A549 treated with ZK216348 at 1 μM for 4 hours (cell line): ENCODE measurements around the gene NTN3. TPM values are rescaled to one million over a fixed set of nuclear protein-coding genes. Genes with fewer than 3 reads are reported as not detected.

Source experiments
- total RNA-seq: library from RNA; stranded (reverse); fragments of 200-300 nt; extraction: Qiagen RNA extraction; gene quantifications from 5 replicates; pipeline ENCODE4 v1.2.3, GENCODE V29; 2022; ENCODE audit warnings: low read depth

NTN3 gene
- total RNA-seq: 0.12 TPM in 1 of 5 replicates, not detected in the others

GRCh38 chr16:2471016-2471652 lies at the start of gene NTN3:
NTN3 (plus strand) TSS chr16:2471297; CDS start chr16:2471702, 405 bp downstream.

GRCh38 chr16:2429034-2429770 lies 41.9 kb upstream of the NTN3 start, which contains the start of gene CCNF:
CCNF (plus strand) TSS chr16:2429447; CDS start chr16:2429482, 35 bp downstream.

GRCh38 chr16:2459647-2460390 lies 11.3 kb upstream of the NTN3 start, which contains the start of gene TEDC2:
TEDC2 (plus strand) TSS chr16:2460109; CDS start chr16:2460145, 36 bp downstream.

GRCh38 chr16:2474877-2475412 lies 3.8 kb downstream of the NTN3 start, which contains the start of gene TBC1D24:
TBC1D24 (plus strand) TSS chr16:2475127; CDS start chr16:2496149, 21,022 bp downstream.

GRCh38 chr16:2513405-2514332 lies 42.6 kb downstream of the NTN3 start, which contains the start of gene ATP6V0C:
ATP6V0C (plus strand) TSS chr16:2513952; CDS start chr16:2514104, 152 bp downstream.

GRCh38 chr16:2520097-2520783 lies 49.1 kb downstream of the NTN3 start, which contains the start of gene AMDHD2:
AMDHD2 (plus strand) TSS chr16:2520371; CDS start chr16:2520459, 88 bp downstream.

Other genes with a start within 250 kb of the NTN3 start
- gene E4F1, start 247.7 kb upstream of the NTN3 start, total RNA-seq: 11.9 to 30.7 TPM (median 24.8 TPM) in 5 replicates
- gene DNASE1L2, start 234.9 kb upstream of the NTN3 start, total RNA-seq: 0.75 to 2.1 TPM (median 1.6 TPM) in 5 replicates
- gene ECI1, start 219.7 kb upstream of the NTN3 start, total RNA-seq: 41.0 to 92.8 TPM (median 86.3 TPM) in 5 replicates
- gene RNPS1, start 203.2 kb upstream of the NTN3 start, total RNA-seq: 254 to 289 TPM (median 260 TPM) in 5 replicates
- gene ABCA3, start 130.6 kb upstream of the NTN3 start, total RNA-seq: 13.8 to 23.1 TPM (median 19.7 TPM) in 5 replicates
- 16.8 to 24.3 TPM (median 23.8 TPM) in 5 replicates for gene CCNF, start 41.9 kb upstream of the NTN3 start, total RNA-seq
- gene TEDC2, start 11.2 kb upstream of the NTN3 start, total RNA-seq: 12.6 to 24.4 TPM (median 21.2 TPM) in 5 replicates
- 5.1 to 8.9 TPM (median 8.5 TPM) in 5 replicates for gene TBC1D24, start 3.8 kb downstream of the NTN3 start, total RNA-seq
- 125 to 283 TPM (median 245 TPM) in 5 replicates for gene ATP6V0C, start 42.7 kb downstream of the NTN3 start, total RNA-seq
- gene AMDHD2, start 49.1 kb downstream of the NTN3 start, total RNA-seq: 10.2 to 28.8 TPM (median 27.7 TPM) in 5 replicates
- not detected in 5 replicates for gene CEMP1, start 60.1 kb downstream of the NTN3 start, total RNA-seq
- gene PDPK1, start 66.7 kb downstream of the NTN3 start, total RNA-seq: 22.0 to 25.6 TPM (median 22.4 TPM) in 5 replicates
- gene KCTD5, start 211.2 kb downstream of the NTN3 start, total RNA-seq: 31.5 to 44.6 TPM (median 42.6 TPM) in 5 replicates
- 1.0 to 2.2 TPM (median 1.8 TPM) in 5 replicates for gene PRSS27, start 248.9 kb downstream of the NTN3 start, total RNA-seq